Ectodermal cell (in vitro differentiated cells): ENCODE results near the gene MNX1.

Experiments
- H3K27ac ChIP-seq: 2 replicates; pipeline ENCODE4 v1.7.0; 2013; ENCODE audit warnings: mild to moderate bottlenecking, low read depth, low read length; ENCODE audit not compliant: insufficient read depth, poor library complexity, severe bottlenecking
- H3K27me3 ChIP-seq: 2 replicates; pipeline ENCODE4 v1.7.0; 2013; ENCODE audit warnings: mild to moderate bottlenecking, low read length; ENCODE audit not compliant: insufficient read depth, control insufficient read depth, poor library complexity, severe bottlenecking
- H3K36me3 ChIP-seq: one replicate; pipeline ENCODE4 v1.7.0; 2013; ENCODE audit warnings: low read length; ENCODE audit not compliant: control insufficient read depth, insufficient read depth
- H3K4me1 ChIP-seq: one replicate; pipeline ENCODE4 v1.7.0; 2013; ENCODE audit warnings: low read length; ENCODE audit not compliant: control insufficient read depth, insufficient read depth
- H3K4me3 ChIP-seq: 2 replicates; pipeline ENCODE4 v1.7.0; 2013; ENCODE audit warnings: low read depth, low read length, control low read depth; ENCODE audit not compliant: insufficient read depth
- H3K9me3 ChIP-seq: 2 replicates; pipeline ENCODE4 v1.7.0; 2013; ENCODE audit warnings: mild to moderate bottlenecking, low read length, moderate library complexity; ENCODE audit not compliant: control insufficient read depth
- WGBS, 2 experiments: methylation state at CpG; one replicate each; pipeline ENCODE4 v1.1.7; 2013; ENCODE audit warnings: missing lambda C conversion rate in 2 of 2; 5-methylcytosine and 5-hydroxymethylcytosine counted together

MNX1 gene

DNA sequence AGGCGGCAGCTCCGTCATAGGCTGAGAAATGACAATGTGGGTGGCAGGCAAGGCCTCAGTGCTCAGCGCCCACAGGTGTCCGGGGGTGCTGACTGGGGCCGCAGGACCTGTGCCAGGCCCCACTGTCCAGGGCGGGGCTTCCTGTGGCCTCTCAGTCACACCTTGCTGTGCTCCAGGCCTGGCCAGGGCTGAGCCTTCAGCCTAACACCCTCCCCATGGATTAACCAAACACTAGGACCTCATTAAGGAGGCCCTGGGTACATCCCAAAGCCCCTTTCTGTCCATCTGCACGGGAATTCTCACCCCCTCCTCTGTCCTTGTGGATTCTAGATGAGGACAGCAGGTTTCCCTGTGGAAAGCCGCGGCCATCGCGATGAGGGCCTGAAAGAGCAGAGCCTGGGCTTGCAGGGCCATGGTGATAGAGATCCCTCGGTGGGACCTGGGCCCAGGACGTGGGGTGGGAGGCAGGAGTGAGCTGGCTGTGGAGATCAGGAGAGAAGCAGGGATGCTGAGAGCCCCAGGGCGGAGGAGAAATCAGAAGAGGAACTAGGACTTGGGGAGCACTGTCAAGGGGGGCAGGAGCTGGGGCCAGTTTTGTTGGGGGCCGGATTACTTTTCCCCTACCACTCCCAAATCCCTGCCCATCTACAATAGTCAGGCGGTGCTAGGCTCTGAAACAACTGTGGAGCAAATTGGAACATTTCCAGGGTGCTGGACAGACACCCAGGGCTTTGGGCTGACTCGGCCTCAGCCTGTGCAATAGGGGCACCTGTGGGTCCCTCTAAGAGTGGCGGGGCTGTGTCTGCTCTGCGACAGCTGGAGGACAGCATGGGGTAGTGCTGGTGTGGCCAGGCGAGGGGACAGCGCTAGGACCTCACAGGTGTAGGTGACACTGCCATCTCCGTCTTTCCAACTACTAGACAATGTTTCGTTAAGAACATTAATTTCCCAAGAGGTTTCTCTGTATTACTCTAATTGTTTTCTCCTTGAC lies 23.3 kb upstream of the MNX1 start:
- WGBS, 2 experiments = 91 to 92% methylated on average over 23 of the region's 23 CpGs
- H3K27ac ChIP-seq = no peak overlapping the region
- no peaks in the 10 kb centered on the region for H3K36me3 ChIP-seq
- no peak overlapping the region for H3K4me3 ChIP-seq
- peaks cover 25% of the 10 kb centered on the region for H3K27me3 ChIP-seq
- H3K4me1 ChIP-seq = no peaks in the 10 kb centered on the region
- H3K9me3 ChIP-seq = no peaks in the 10 kb centered on the region

GRCh38 chr7:157032644-157033482 lies 22.4 kb upstream of the MNX1 start:
- H3K4me3 ChIP-seq = no peak overlapping the region
- H3K36me3 ChIP-seq = no peaks in the 10 kb centered on the region
- H3K9me3 ChIP-seq = no peaks in the 10 kb centered on the region
- no peak overlapping the region for H3K27ac ChIP-seq
- WGBS, 2 experiments = 77 to 80% methylated on average over 25 of the region's 25 CpGs
- H3K4me1 ChIP-seq = no peaks in the 10 kb centered on the region
- H3K27me3 ChIP-seq = peaks cover 34% of the 10 kb centered on the region

- Histone ChIP-seq H3K27ac (no peak overlapping the region), H3K9me3 (no peaks in the 10 kb centered on the region), H3K36me3 (no peaks in the 10 kb centered on the region), H3K27me3 (peaks cover 42% of the 10 kb centered on the region), H3K4me3 (no peak overlapping the region), H3K4me1 (no peaks in the 10 kb centered on the region)
- 87 to 88% methylated on average over 4 of the region's 4 CpGs for WGBS, 2 experiments
Measured at GRCh38 chr7:157032128-157032527, 21.7 kb upstream of the MNX1 start.

GRCh38 chr7:157028199-157028903 lies 17.9 kb upstream of the MNX1 start:
- no peaks in the 10 kb centered on the region for H3K4me1 ChIP-seq
- H3K27me3 ChIP-seq = peaks cover 79% of the 10 kb centered on the region
- H3K9me3 ChIP-seq = no peaks in the 10 kb centered on the region
- no peak overlapping the region for H3K4me3 ChIP-seq
- WGBS, 2 experiments = 72 to 77% methylated on average over 16 of the region's 16 CpGs
- no peaks in the 10 kb centered on the region for H3K36me3 ChIP-seq
- H3K27ac ChIP-seq = no peak overlapping the region

DNA sequence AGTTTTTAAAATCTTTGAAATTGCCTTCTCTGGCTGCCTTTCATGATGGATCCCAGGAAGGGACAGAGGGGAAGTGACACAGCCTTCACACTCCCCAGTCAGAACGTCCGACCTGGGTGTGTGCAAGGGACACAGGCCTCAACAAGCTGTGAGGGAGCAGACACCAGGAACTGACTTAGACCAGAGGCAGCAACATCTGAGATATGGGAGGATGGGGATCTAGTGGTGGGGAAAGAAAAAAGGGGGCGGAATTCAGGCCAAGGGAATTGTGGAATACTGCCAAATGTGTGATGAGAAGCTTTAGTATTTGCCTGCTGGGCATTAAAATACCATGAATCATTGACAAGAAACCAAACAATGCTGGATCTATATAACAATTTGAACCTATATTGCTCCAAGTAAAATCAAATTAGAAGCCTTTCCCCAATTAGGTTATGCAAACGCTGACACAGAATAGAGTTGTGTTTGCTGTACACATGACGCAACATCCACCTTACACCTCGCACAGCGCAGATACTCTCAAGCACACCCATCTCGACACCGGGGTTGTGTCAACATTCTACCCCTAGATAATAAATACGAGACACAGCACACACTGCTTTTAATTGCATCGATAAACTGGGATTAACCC lies 17.2 kb upstream of the MNX1 start:
- H3K27ac ChIP-seq = no peak overlapping the region
- H3K4me3 ChIP-seq = no peak overlapping the region
- WGBS, 2 experiments = 87 to 91% methylated on average over 11 of the region's 11 CpGs
- no peaks in the 10 kb centered on the region for H3K36me3 ChIP-seq
- H3K27me3 ChIP-seq = peaks cover 86% of the 10 kb centered on the region
- H3K4me1 ChIP-seq = no peaks in the 10 kb centered on the region
- no peaks in the 10 kb centered on the region for H3K9me3 ChIP-seq

- WGBS, 2 experiments = 79 to 80% methylated on average over 3 of the region's 3 CpGs
- H3K27me3 ChIP-seq = peaks cover 100% of the 10 kb centered on the region
Measured at GRCh38 chr7:157024716-157025115, 14.3 kb upstream of the MNX1 start.

GRCh38 chr7:157023589-157023905 lies 13.1 kb upstream of the MNX1 start:
- H3K9me3 ChIP-seq = no peaks in the 10 kb centered on the region
- WGBS, 2 experiments = 8 to 18% methylated on average over 4 of the region's 4 CpGs
- peaks cover 21% of the 10 kb centered on the region for H3K4me1 ChIP-seq
- H3K27me3 ChIP-seq = peaks cover 100% of the 10 kb centered on the region
- H3K4me3 ChIP-seq = no peak overlapping the region
- no peaks in the 10 kb centered on the region for H3K36me3 ChIP-seq
- H3K27ac ChIP-seq = no peak overlapping the region

More at GRCh38 chr7:157024716-157025115, 14.3 kb upstream of the MNX1 start:
- no peak overlapping the region for H3K27ac ChIP-seq
- H3K36me3 ChIP-seq = no peaks in the 10 kb centered on the region
- H3K4me1 ChIP-seq = peaks cover 15% of the 10 kb centered on the region
- H3K4me3 ChIP-seq = no peak overlapping the region
- H3K9me3 ChIP-seq = no peaks in the 10 kb centered on the region

GRCh38 chr7:157022681-157023588 lies 12.5 kb upstream of the MNX1 start:
- H3K4me1 ChIP-seq = peaks cover 21% of the 10 kb centered on the region
- WGBS, 2 experiments = 13 to 14% methylated on average over 19 of the region's 19 CpGs
- H3K27ac ChIP-seq = no peak overlapping the region
- peaks cover 100% of the 10 kb centered on the region for H3K27me3 ChIP-seq
- H3K36me3 ChIP-seq = no peaks in the 10 kb centered on the region
- H3K4me3 ChIP-seq = no peak overlapping the region
- no peaks in the 10 kb centered on the region for H3K9me3 ChIP-seq
